Measurements from ENCODE around the gene WRAP53.
A peak's percentile ranks its signal among the peaks of the same experiment; 100 is the strongest.

Gene WRAP53

GRCh38 chr17:7684851-7685532 lies 3.3 kb upstream of the WRAP53 start:
- DNase-seq (ENCODE audit: low read depth) = no peak

- DNase-seq (ENCODE audit: low read depth) = peak; percentile 87
Measured at GRCh38 chr17:7685533-7686221, 2.6 kb upstream of the WRAP53 start.

- DNase-seq (ENCODE audit: low read depth) = peak; percentile 77
Measured at GRCh38 chr17:7686222-7687071, 1.8 kb upstream of the WRAP53 start.

GRCh38 chr17:7687072-7687907 lies 987 bp upstream of the WRAP53 start, which contains the start of gene TP53:
TP53 (minus strand) TSS chr17:7687490; CDS start chr17:7676594, 10,896 bp downstream.
- peak; percentile 84 for DNase-seq (ENCODE audit: low read depth)

- no peak for DNase-seq (ENCODE audit: low read depth)
Measured at GRCh38 chr17:7688808-7689316, 585 bp downstream of the WRAP53 start.

GRCh38 chr17:7695586-7695985 lies 7.3 kb downstream of the WRAP53 start:
- no peak for DNase-seq (ENCODE audit: low read depth)

GRCh38 chr17:7697828-7698588 lies 9.7 kb downstream of the WRAP53 start:
- no peak for DNase-seq (ENCODE audit: low read depth)

- DNase-seq (ENCODE audit: low read depth) = no peak
Measured at GRCh38 chr17:7700510-7700909, 12.2 kb downstream of the WRAP53 start.

GRCh38 chr17:7701681-7702080 lies 13.4 kb downstream of the WRAP53 start:
- DNase-seq (ENCODE audit: low read depth) = no peak

GRCh38 chr17:7702776-7703175 lies 14.5 kb downstream of the WRAP53 start:
- no peak for DNase-seq (ENCODE audit: low read depth)

- DNase-seq (ENCODE audit: low read depth) = no peak
Measured at GRCh38 chr17:7703584-7704479, 15.6 kb downstream of the WRAP53 start.

GRCh38 chr17:7704601-7705268 lies 16.5 kb downstream of the WRAP53 start, which contains the start of gene EFNB3:
EFNB3 (plus strand) TSS chr17:7705202; CDS start chr17:7705599, 397 bp downstream.
- no peak for DNase-seq (ENCODE audit: low read depth)

GRCh38 chr17:7705269-7706255 lies 17.3 kb downstream of the WRAP53 start:
- DNase-seq (ENCODE audit: low read depth) = no peak

- no peak for DNase-seq (ENCODE audit: low read depth)
Measured at GRCh38 chr17:7706631-7707354, 18.5 kb downstream of the WRAP53 start.

GRCh38 chr17:7707446-7707845 lies 19.2 kb downstream of the WRAP53 start:
- DNase-seq (ENCODE audit: low read depth) = no peak

- DNase-seq (ENCODE audit: low read depth) = no peak
Measured at GRCh38 chr17:7707858-7708750, 19.8 kb downstream of the WRAP53 start.
